Cerebellar nuclear complex (tissue), 1 donor: ENCODE data around the gene SRSF11.
"Not testable (repeated sequence)": the region's sequence is repeated elsewhere in the genome, so short reads cannot be mapped to it uniquely, and the experiment has no call there.

Source experiments
- DNase-seq, 2 experiments: peaks; one replicate each; lab custom pipeline; 2025; lab: John Stamatoyannopoulos, UW

Gene SRSF11

GRCh38 chr1:70221238-70222121 lies at the start of gene SRSF11:
TSS of gene SRSF11 (plus strand) at chr1:70221380. CDS start at chr1:70221637, 257 bp downstream.
- DNase-seq, result peak in 1 of 2 experiments; percentile 79

- no peak for DNase-seq
Observed at GRCh38 chr1:70171512-70171911, 49.7 kb upstream of the SRSF11 start.

- not testable (repeated sequence) for DNase-seq
Observed at GRCh38 chr1:70185181-70185580, 36.0 kb upstream of the SRSF11 start.

- no peak for DNase-seq
Observed at GRCh38 chr1:70188522-70188921, 32.7 kb upstream of the SRSF11 start.

- no peak for DNase-seq
Observed at GRCh38 chr1:70190180-70190579, 31.0 kb upstream of the SRSF11 start.

- DNase-seq, result not testable (repeated sequence)
Observed at GRCh38 chr1:70192446-70192845, 28.7 kb upstream of the SRSF11 start.

- no peak for DNase-seq
Observed at GRCh38 chr1:70194601-70195000, 26.6 kb upstream of the SRSF11 start.

- DNase-seq, result no peak
Observed at GRCh38 chr1:70195342-70195741, 25.8 kb upstream of the SRSF11 start.

GRCh38 chr1:70196333-70196732 lies 24.8 kb upstream of the SRSF11 start:
- DNase-seq, result no peak

GRCh38 chr1:70200065-70200464 lies 21.1 kb upstream of the SRSF11 start:
- no peak for DNase-seq

- DNase-seq, result no peak
Observed at GRCh38 chr1:70202173-70202758, 18.9 kb upstream of the SRSF11 start.

GRCh38 chr1:70204139-70204538 lies 17.0 kb upstream of the SRSF11 start:
- DNase-seq, result no peak

GRCh38 chr1:70204600-70204999 lies 16.6 kb upstream of the SRSF11 start:
- DNase-seq, result no peak

- DNase-seq, result no peak
Observed at GRCh38 chr1:70205071-70205433, 16.1 kb upstream of the SRSF11 start.

GRCh38 chr1:70205434-70206118 lies 15.6 kb upstream of the SRSF11 start, which contains the start of gene LRRC40:
TSS of gene LRRC40 (minus strand) at chr1:70205579. CDS start at chr1:70205540, 39 bp downstream.
- peak; percentile 30 to 74 for DNase-seq

GRCh38 chr1:70206833-70207232 lies 14.3 kb upstream of the SRSF11 start:
- not testable (repeated sequence) for DNase-seq

- DNase-seq, result no peak
Observed at GRCh38 chr1:70207492-70207891, 13.7 kb upstream of the SRSF11 start.

GRCh38 chr1:70208292-70208691 lies 12.9 kb upstream of the SRSF11 start:
- DNase-seq, result no peak

- no peak for DNase-seq
Observed at GRCh38 chr1:70210820-70211219, 10.4 kb upstream of the SRSF11 start.

GRCh38 chr1:70211541-70211940 lies 9.6 kb upstream of the SRSF11 start:
- no peak for DNase-seq

- no peak for DNase-seq
Observed at GRCh38 chr1:70220015-70220414, 1.2 kb upstream of the SRSF11 start.

GRCh38 chr1:70220517-70221237 lies 503 bp upstream of the SRSF11 start:
- no peak for DNase-seq
